Loucy (cell line): ENCODE results near the gene IL15RA.

Experiments
- EZH2phosphoT487 ChIP-seq: fragments of 200-600 bp; IDR thresholded peaks from 2 replicates; pipeline ENCODE4 v1.6.1; 2018; ENCODE audit warnings: antibody characterized with exemption, mild to moderate bottlenecking, moderate library complexity, borderline replicate concordance
- TF ChIP-seq, protein P1 (sequence below): fragments of 200-600 bp; sonication (generic); conservative IDR thresholded peaks from 2 replicates; pipeline ENCODE4 v1.5.1; 2014; ENCODE audit warnings: mild to moderate bottlenecking, antibody characterized with exemption, low read length

GRCh38 chr10:5927306-5927705 is 50.0 kb downstream of the IL15RA start:
- TF ChIP-seq EZH2phosphoT487 = no peak
- TF ChIP-seq, protein P1, sequence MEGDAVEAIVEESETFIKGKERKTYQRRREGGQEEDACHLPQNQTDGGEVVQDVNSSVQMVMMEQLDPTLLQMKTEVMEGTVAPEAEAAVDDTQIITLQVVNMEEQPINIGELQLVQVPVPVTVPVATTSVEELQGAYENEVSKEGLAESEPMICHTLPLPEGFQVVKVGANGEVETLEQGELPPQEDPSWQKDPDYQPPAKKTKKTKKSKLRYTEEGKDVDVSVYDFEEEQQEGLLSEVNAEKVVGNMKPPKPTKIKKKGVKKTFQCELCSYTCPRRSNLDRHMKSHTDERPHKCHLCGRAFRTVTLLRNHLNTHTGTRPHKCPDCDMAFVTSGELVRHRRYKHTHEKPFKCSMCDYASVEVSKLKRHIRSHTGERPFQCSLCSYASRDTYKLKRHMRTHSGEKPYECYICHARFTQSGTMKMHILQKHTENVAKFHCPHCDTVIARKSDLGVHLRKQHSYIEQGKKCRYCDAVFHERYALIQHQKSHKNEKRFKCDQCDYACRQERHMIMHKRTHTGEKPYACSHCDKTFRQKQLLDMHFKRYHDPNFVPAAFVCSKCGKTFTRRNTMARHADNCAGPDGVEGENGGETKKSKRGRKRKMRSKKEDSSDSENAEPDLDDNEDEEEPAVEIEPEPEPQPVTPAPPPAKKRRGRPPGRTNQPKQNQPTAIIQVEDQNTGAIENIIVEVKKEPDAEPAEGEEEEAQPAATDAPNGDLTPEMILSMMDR = no peak
